ENCODE measurements around the gene RNF8.

GRCh38 chr6:37375376-37375775, 21.6 kb downstream of the RNF8 start:
- TF ChIP-seq POLR2A (IDR thresholded peaks at IDR 0.05) (no peak), CTCF (IDR thresholded peaks at IDR 0.05) (no peak)
